AG10803 (cell line): Measurements from ENCODE around the gene ERBB2.

Experiments
- DNase-seq: peaks from one replicate; pipeline ENCODE4 v3.0.0; 2010; ENCODE audit warnings: low read depth
- H3K4me3 ChIP-seq: 2 replicates; pipeline ENCODE4 v1.5.1; 2011; ENCODE audit warnings: mild to moderate bottlenecking, low read length, control low read depth
- CTCF ChIP-seq: conservative IDR thresholded peaks from 2 replicates; pipeline ENCODE4 v1.5.1; 2011; ENCODE audit warnings: mild to moderate bottlenecking, low read length, control low read depth, inconsistent platforms

Gene ERBB2

DNA sequence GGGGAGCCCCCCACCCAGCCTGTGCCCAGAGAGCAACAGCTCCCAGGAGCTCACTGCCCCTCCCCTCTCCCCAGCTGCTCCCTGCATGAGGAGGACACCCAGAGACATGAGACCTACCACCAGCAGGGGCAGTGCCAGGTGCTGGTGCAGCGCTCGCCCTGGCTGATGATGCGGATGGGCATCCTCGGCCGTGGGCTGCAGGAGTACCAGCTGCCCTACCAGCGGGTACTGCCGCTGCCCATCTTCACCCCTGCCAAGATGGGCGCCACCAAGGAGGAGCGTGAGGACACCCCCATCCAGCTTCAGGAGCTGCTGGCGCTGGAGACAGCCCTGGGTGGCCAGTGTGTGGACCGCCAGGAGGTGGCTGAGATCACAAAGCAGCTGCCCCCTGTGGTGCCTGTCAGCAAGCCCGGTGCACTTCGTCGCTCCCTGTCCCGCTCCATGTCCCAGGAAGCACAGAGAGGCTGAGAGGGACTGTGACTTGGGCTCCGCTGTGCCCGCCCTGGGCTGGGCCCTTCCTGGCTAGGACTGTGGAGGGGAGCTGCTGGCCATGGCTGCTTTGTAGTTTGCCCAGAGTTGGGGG lies 34.1 kb upstream of the ERBB2 start:
- peak; percentile 19 for TF ChIP-seq CTCF
- H3K4me3 ChIP-seq, result no peak overlapping the region
- no peak for DNase-seq

GRCh38 chr17:39666231-39666600 lies 33.6 kb upstream of the ERBB2 start:
- no peak for TF ChIP-seq CTCF
- no peak for DNase-seq
- no peak overlapping the region for H3K4me3 ChIP-seq

DNA sequence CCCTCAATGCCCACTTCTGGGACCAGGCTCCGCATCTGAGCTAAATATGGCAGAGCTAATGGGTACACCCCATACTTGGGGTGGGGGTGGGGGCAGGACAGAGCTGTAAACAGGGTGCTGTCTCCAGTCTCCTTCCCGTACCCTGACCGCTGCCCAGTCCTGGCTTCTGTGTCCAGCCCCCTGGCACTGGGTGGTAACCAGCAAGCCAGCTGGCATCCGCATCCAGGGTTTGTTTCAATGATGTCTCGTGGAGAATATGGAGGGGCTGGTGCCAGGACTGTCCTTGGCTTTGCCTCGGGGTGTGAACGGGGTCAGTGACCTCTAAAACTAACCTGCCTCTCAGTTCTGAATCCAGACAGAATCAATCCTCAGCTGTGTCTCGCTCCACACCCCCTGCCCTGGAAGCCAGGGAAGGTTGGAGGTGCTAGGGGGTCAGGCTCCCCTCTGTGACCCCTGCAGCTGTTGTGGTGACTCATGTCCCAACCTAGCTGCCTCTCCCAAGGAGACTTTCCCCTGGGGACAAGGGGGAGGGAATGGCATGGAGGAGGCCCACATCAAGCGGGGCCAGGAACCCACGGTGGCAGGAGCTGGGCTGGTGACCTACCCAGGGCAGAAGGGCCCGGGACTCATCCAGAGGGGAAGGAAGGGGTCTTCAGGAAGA lies 33.1 kb upstream of the ERBB2 start:
- no peak for DNase-seq
- no peak for TF ChIP-seq CTCF
- H3K4me3 ChIP-seq, result no peak overlapping the region

GRCh38 chr17:39667262-39667944 lies 32.5 kb upstream of the ERBB2 start:
- no peak for DNase-seq
- no peak overlapping the region for H3K4me3 ChIP-seq
- TF ChIP-seq CTCF, result no peak

DNA sequence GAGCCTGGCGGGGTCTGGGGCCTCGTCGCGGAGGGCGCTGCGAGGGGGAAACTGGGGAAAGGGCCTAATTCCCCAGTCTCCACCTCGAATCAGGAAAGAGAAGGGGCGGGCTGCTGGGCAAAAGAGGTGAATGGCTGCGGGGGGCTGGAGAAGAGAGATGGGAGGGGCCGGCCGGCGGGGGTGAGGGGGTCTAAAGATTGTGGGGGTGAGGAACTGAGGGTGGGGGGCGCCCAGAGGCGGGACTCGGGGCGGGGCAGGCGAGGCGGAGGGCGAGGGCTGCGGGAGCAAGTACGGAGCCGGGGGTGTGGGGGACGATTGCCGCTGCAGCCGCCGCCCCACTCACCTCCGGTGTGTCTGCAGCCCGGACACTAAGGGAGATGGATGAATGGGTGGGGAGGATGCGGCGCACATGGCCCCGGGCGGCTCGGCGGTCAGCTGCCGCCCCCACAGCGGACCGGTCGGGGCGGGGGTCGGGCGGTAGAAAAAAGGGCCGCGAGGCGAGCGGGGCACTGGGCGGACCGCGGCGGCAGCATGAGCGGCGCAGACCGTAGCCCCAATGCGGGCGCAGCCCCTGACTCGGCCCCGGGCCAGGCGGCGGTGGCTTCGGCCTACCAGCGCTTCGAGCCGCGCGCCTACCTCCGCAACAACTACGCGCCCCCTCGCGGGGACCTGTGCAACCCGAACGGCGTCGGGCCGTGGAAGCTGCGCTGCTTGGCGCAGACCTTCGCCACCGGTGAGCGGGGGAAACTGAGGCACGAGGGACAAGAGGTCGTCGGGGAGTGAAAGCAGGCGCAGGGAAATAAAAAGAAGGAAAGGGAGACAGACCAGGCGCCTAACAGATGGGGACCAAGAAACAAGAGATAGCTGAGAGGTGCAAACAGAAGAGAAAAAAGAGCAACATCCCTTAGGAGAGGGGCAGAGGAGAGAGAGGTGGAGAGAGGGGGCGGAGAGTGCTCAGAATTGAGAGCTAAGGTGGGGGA lies 31.6 kb upstream of the ERBB2 start, which contains the start of gene PNMT:
TSS of gene PNMT (plus strand) at position 509 of the 980 bp plus-strand sequence. CDS start at position 532, 23 bp downstream.
- peak; percentile 32 for DNase-seq
- no peak within 1 kb of the TSS for H3K4me3 ChIP-seq

More for the DNA sequence above, 31.6 kb upstream of the ERBB2 start, which contains the start of gene PNMT:
- TF ChIP-seq CTCF, result peak; percentile 50
